HG03457 (cell line): Measurements from ENCODE around the gene IL4I1.

Experiments used
- ATAC-seq: cut with Tn5 transposase; IDR thresholded peaks from one replicate; pipeline ENCODE4 v1.9.1; 2021; ENCODE audit warnings: moderate number of reproducible peaks; ENCODE audit not compliant: unreplicated experiment

IL4I1 gene

DNA sequence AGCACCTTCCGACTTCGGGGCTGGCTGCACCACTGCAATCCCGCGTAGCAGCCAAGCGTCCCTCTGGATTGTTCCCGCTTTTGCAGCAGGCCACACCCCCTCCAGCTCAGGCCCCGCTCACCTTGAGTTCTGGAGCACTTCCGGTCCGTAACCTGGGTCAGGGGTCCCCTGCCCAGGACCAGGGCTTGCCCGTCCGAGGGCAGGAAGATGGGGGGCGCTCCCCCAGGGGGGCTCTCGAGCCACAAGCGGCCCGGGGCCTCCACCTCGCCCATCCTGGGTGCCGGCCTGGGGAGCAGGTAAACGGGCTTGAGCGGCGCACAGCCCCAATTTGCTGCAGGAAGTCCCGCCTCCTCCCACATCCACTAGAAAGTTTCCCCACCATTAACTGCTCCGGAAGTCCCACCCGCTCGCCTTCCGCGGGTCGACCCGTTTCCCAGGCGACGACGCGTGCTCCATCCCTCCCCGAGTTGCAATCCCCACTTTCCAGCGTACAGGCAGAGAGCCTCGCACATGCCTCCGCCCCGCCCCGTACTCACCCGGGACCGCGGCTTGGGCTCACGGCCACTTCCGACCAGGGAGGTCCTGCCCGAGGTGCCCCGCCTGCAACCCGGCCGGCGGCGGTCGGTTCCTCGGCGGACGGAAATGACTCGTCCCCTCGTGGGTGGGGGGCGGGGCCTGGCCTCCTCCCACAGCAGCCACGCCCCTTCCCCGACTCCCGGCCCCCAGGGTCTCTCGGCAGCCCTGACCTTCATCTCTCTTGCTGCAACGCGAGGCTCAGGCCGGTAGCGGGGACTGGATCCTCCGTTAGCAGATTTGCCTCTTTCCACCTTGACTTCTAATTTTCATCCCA, 29.5 kb downstream of the IL4I1 start, which contains the start of gene PNKP:
Gene PNKP, minus strand, starts transcription at position 644 of the 850 bp plus-strand sequence. Its CDS starts 372 bp downstream, at position 272.
- no peak for ATAC-seq

GRCh38 chr19:49864890-49865289, 31.8 kb downstream of the IL4I1 start:
- no peak for ATAC-seq

DNA sequence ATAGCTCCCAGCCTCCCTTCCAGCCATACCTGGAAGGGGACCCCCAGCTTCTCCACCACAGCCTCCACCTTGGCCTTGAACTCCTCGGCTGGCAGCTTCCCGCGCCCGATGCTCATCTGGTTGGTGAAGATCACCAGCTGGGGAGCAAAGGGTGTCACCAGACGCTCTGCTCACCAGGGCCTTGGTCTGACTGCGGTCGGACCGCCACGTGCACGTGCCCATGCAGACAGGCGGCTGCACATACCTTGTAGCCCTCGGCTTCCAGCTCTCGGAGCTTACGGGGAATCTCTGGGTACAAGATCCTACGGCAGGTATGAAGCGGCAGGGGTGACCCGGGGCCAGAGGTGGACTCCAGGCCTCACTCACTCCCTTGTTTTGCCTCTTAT, 32.8 kb downstream of the IL4I1 start:
- ATAC-seq, result no peak

GRCh38 chr19:49863254-49863934, 33.3 kb downstream of the IL4I1 start:
- ATAC-seq, result no peak

- no peak for ATAC-seq
These were observed 34.1 kb downstream of the IL4I1 start for GRCh38 chr19:49862391-49863253.

DNA sequence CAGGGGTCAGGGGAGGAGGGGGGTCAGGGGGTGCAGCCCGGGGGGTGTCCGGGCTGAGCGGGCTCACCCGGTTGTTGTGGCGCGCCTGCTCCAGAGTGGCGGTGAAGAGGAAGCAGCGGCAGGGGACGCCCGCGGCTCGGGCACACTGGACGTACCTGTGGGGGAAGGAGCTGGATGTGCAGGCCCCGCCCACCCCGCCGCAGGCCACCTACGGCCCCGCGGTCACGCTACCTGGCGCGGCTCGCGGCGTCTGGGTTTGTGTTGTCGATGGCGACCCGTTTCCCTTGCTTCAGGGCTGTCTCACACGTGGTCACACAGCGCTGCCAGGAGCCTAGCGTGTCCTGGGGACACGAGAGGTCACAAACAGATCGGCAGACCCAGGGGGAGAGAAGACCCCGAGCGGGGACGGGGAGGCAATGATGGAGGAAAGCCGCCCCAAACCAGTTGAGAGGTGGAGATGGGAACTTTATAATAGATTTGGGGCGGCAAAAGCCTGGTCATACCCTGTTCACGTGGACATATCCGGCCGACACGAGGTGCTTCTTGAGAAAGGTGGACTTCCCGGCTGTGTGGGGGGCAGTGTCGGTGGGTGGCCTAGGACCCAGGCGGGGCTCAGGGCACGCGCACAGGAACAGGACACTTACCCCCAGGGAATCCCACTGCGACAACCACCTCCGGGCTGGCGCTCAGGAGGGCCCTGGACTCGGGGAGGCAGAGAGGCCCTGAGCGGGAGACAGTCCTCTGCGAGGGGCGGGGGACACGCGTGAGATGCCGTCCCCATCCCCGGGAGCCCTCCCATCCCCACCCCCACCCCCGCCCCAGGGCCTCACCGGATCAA, 34.9 kb downstream of the IL4I1 start:
- ATAC-seq, result no peak

DNA sequence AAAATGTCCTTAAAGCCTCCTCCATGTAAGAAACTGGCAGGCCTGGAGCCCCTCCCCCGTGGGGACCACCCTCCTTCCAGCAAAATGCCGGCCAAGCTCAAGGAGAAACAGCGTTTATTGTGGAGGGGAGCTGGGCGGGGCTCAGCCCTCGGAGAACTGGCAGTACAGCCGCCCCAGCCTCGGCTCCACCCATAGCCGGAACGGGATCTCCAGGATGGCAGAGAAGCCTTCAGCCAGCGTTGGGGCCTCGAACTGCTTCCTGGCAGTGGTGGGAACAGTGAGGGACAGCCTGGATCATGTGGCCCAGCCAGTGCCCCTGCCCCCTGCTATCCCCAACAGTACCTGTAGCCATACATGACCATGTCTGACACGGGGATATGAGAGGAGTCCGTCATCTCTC, 35.6 kb downstream of the IL4I1 start:
- no peak for ATAC-seq

GRCh38 chr19:49860336-49861102, 36.2 kb downstream of the IL4I1 start:
- no peak for ATAC-seq

- ATAC-seq, result no peak
These were observed 36.9 kb downstream of the IL4I1 start for GRCh38 chr19:49859682-49860335.

DNA sequence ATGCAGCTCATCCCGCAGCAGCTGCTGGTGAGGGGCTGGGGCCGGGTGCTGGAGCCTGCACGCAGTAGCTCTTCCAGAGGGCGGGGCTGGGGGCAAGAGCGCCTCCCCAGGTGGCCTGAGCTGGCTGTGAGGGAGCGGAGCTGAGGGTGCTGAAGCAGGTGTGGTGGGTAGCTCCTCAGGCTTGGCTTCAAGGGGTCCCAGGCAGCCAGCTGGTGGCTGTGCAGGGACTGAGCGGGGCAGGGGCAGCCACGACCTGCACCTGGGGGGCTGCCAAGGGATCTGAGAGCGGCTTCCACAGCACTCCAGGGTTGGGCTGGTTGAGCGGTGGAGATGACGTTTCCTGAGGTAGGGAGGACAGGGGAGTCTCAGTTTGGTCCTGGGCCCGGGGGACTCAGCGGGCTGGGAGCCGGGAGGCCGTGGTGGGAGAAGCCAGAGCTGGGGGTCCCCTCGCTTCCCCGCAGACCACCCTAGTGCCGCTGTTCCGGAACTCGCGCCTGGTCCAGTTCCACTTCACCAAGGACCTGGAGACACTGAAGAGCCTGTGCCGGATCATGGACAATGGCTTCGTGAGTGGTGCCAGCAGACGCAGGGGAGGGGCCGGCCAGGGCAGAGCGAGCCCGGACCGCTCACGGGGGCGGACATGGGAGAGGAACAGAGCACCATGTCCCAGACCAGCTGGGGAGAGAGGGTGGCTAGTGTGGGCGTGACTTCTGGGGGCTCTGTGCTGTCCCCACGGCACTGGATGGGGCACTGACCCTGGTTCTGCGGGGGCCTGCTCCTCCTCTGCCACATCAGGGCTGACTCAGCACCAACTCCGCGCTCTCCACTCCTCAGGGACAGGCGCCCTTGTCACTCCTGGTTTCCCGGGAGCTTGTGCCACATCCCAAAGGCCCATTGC, 38.4 kb downstream of the IL4I1 start:
- ATAC-seq, result no peak

DNA sequence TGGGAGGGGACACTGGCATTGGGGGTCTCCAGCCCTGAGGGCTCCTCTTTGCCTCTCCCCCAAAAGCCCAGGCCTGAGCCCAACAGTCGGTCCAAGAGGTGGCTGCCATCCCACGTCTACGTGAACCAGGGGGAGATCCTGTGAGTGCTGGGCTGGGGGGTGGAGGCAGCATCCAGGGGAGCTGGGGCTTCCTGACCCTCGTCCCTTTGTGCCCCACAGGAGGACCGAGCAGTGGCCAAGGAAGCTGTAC, 38.9 kb downstream of the IL4I1 start:
- no peak for ATAC-seq

GRCh38 chr19:49857061-49857837, 39.4 kb downstream of the IL4I1 start:
- no peak for ATAC-seq

GRCh38 chr19:49856574-49857021, 40.1 kb downstream of the IL4I1 start:
- no peak for ATAC-seq

- no peak for ATAC-seq
These were observed 40.8 kb downstream of the IL4I1 start for GRCh38 chr19:49855676-49856573.

- ATAC-seq, result no peak
These were observed 41.4 kb downstream of the IL4I1 start for GRCh38 chr19:49855277-49855675.

- ATAC-seq, result no peak
These were observed 42.1 kb downstream of the IL4I1 start for GRCh38 chr19:49854378-49855263.
